Measurements from ENCODE around the gene HP.
A peak's percentile ranks its signal among the peaks of the same experiment; 100 is the strongest.
"Not testable (repeated sequence)": the region's sequence is repeated elsewhere in the genome, so short reads cannot be mapped to it uniquely, and the experiment has no call there.

HP gene

GRCh38 chr16:72054254-72054847 is at the start of gene HP:
TSS of gene HP (plus strand) at chr16:72054505. CDS start at chr16:72054653, 148 bp downstream.
- not testable (repeated sequence) for DNase-seq (ENCODE audit: low spot score)

GRCh38 chr16:72008065-72008423 is 46.3 kb upstream of the HP start:
- DNase-seq (ENCODE audit: low spot score): not testable (repeated sequence)

- peak; percentile 98 for DNase-seq (ENCODE audit: low spot score)
These were observed 45.7 kb upstream of the HP start, which contains the start of gene DHODH for GRCh38 chr16:72008424-72009216. TSS of gene DHODH (plus strand) at chr16:72008744. CDS start at chr16:72008765, 21 bp downstream.

GRCh38 chr16:72009779-72010178 is 44.5 kb upstream of the HP start:
- DNase-seq (ENCODE audit: low spot score): no peak

GRCh38 chr16:72012607-72013006 is 41.7 kb upstream of the HP start:
- no peak for DNase-seq (ENCODE audit: low spot score)

GRCh38 chr16:72013389-72013788 is 40.9 kb upstream of the HP start:
- DNase-seq (ENCODE audit: low spot score): no peak

- no peak for DNase-seq (ENCODE audit: low spot score)
These were observed 40.3 kb upstream of the HP start for GRCh38 chr16:72013888-72014581.

- no peak for DNase-seq (ENCODE audit: low spot score)
These were observed 39.6 kb upstream of the HP start for GRCh38 chr16:72014675-72015074.

GRCh38 chr16:72015124-72015523 is 39.2 kb upstream of the HP start:
- no peak for DNase-seq (ENCODE audit: low spot score)

- no peak for DNase-seq (ENCODE audit: low spot score)
These were observed 35.8 kb upstream of the HP start for GRCh38 chr16:72018470-72018869.

GRCh38 chr16:72021043-72021442 is 33.3 kb upstream of the HP start:
- no peak for DNase-seq (ENCODE audit: low spot score)

GRCh38 chr16:72022127-72022526 is 32.2 kb upstream of the HP start:
- no peak for DNase-seq (ENCODE audit: low spot score)

- DNase-seq (ENCODE audit: low spot score): no peak
These were observed 30.3 kb upstream of the HP start for GRCh38 chr16:72023962-72024361.

GRCh38 chr16:72024862-72025382 is 29.4 kb upstream of the HP start:
- no peak for DNase-seq (ENCODE audit: low spot score)

- no peak for DNase-seq (ENCODE audit: low spot score)
These were observed 28.7 kb upstream of the HP start for GRCh38 chr16:72025404-72026114.

- DNase-seq (ENCODE audit: low spot score): no peak
These were observed 26.5 kb upstream of the HP start for GRCh38 chr16:72027669-72028378.

GRCh38 chr16:72029567-72030271 is 24.6 kb upstream of the HP start:
- DNase-seq (ENCODE audit: low spot score): no peak

- DNase-seq (ENCODE audit: low spot score): no peak
These were observed 20.9 kb upstream of the HP start for GRCh38 chr16:72033437-72033836.

- DNase-seq (ENCODE audit: low spot score): no peak
These were observed 18.2 kb upstream of the HP start for GRCh38 chr16:72036098-72036497.

- DNase-seq (ENCODE audit: low spot score): no peak
These were observed 12.1 kb upstream of the HP start for GRCh38 chr16:72042157-72042660.

GRCh38 chr16:72043058-72043457 is 11.2 kb upstream of the HP start:
- DNase-seq (ENCODE audit: low spot score): no peak
